SK-N-SH (cell line): ENCODE results near the gene DRGX.

ENCODE experiments used
- FOXJ3 ChIP-seq: sonication (generic); formaldehyde crosslinking; IDR thresholded peaks from 2 replicates; pipeline ENCODE4 v1.5.1; 2020; ENCODE audit warnings: mild to moderate bottlenecking, missing genetic modification reagents
- MXI1 ChIP-seq: IDR thresholded peaks from 2 replicates; pipeline ENCODE4 v1.6.1; 2012; ENCODE audit warnings: mild to moderate bottlenecking, low read depth, low read length, improper control_type of control experiment
- POLR2AphosphoS5 ChIP-seq: IDR thresholded peaks from 2 replicates; pipeline ENCODE4 v1.6.1; 2012; ENCODE audit warnings: low read depth, low read length
- TAF1 ChIP-seq: IDR thresholded peaks from 2 replicates; pipeline ENCODE4 v1.6.1; 2012; ENCODE audit warnings: low read depth, mild to moderate bottlenecking, low read length, moderate library complexity, borderline replicate concordance
- TF ChIP-seq, protein P1 (sequence below): IDR thresholded peaks from 2 replicates; pipeline ENCODE4 v1.4.0; 2012; ENCODE audit warnings: low read depth
- TF ChIP-seq, protein P2 (sequence below): fragments of 200-600 bp; sonication (generic); IDR thresholded peaks from 2 replicates; pipeline ENCODE4 v1.6.1; 2017; ENCODE audit warnings: antibody characterized with exemption, mild to moderate bottlenecking, moderate library complexity

DNA sequence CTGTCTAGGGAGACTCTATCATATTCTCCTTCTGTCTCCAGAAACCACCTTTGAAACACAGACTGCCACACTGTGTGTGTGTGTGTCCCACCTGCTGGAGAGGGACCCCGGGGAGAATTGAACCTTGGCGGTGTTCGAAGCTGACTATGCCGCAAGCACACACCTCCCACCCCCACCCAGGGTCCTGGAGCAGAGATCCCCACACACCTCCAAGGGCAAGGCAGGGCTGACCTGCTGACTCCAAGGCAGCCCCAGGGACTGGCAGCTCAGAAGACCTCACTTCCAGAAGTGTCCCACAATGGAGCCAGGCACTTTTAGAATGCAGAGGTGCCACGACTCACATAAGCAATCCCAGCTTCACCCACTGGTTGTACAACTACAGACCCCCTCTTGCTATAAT, 13.1 kb downstream of the DRGX start:
- TF ChIP-seq, protein P1, sequence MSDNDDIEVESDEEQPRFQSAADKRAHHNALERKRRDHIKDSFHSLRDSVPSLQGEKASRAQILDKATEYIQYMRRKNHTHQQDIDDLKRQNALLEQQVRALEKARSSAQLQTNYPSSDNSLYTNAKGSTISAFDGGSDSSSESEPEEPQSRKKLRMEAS: no peak
- TF ChIP-seq, protein P2, sequence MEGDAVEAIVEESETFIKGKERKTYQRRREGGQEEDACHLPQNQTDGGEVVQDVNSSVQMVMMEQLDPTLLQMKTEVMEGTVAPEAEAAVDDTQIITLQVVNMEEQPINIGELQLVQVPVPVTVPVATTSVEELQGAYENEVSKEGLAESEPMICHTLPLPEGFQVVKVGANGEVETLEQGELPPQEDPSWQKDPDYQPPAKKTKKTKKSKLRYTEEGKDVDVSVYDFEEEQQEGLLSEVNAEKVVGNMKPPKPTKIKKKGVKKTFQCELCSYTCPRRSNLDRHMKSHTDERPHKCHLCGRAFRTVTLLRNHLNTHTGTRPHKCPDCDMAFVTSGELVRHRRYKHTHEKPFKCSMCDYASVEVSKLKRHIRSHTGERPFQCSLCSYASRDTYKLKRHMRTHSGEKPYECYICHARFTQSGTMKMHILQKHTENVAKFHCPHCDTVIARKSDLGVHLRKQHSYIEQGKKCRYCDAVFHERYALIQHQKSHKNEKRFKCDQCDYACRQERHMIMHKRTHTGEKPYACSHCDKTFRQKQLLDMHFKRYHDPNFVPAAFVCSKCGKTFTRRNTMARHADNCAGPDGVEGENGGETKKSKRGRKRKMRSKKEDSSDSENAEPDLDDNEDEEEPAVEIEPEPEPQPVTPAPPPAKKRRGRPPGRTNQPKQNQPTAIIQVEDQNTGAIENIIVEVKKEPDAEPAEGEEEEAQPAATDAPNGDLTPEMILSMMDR: no peak
- TF ChIP-seq TAF1: no peak
- no peak for TF ChIP-seq MXI1
- TF ChIP-seq POLR2AphosphoS5: no peak
- TF ChIP-seq FOXJ3 (CRISPR knock-in tag): no peak
